Measurements from ENCODE around the gene PPP1R37.

DNA sequence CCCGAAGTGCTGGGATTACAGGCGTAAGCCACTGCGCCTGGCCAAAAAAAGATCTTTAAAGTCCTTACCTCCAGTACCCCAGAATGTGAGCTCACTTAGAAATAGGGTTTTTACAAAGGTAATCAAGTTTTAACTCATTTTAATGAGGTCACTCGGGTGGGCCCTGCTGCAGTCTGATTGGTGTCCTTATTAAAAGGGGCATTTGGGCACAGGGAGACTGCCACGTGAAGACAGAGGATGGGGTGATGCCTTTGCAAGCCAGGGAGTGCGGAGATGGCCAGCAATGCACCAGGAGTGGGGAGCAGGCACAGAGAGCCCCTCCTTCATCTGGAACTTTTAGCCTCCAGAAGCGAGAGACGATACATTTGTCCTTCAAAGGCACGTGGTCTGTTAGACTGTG is 56.1 kb downstream of the PPP1R37 start:
- TF ChIP-seq CTCF (IDR thresholded peaks at IDR 0.05; ENCODE audit: poor library complexity, severe bottlenecking) (no peak), TAF1 (IDR thresholded peaks at IDR 0.05; ENCODE audit: low read depth) (no peak), REST (IDR thresholded peaks at IDR 0.05; ENCODE audit: borderline replicate concordance) (no peak), EZH2 (IDR thresholded peaks at IDR 0.05; ENCODE audit: borderline replicate concordance, insufficient read depth, low read length, poor library complexity, severe bottlenecking) (no peak), POLR2AphosphoS5 (IDR thresholded peaks at IDR 0.05) (no peak), EP300 (conservative IDR thresholded peaks at IDR 0.05; ENCODE audit: poor library complexity, severe bottlenecking) (no peak)
